LoVo (cell line): Measurements from ENCODE around the gene DDX47.
A peak's percentile ranks its signal among the peaks of the same experiment; 100 is the strongest.

Source experiments
- DNase-seq: peaks from one replicate; pipeline ENCODE4 v3.0.0-alpha.2; 2016; ENCODE audit warnings: low spot score

Gene DDX47

GRCh38 chr12:12813120-12814101, at the start of gene DDX47:
DDX47 (plus strand) TSS chr12:12813346; CDS start chr12:12813368, 22 bp downstream.
- peak; percentile 98 for DNase-seq

- no peak for DNase-seq
Measured at GRCh38 chr12:12764824-12765223, 48.3 kb upstream of the DDX47 start.

GRCh38 chr12:12770262-12770661, 42.9 kb upstream of the DDX47 start:
- DNase-seq = no peak

- no peak for DNase-seq
Measured at GRCh38 chr12:12774791-12775190, 38.4 kb upstream of the DDX47 start.

- peak; percentile 85 for DNase-seq
Measured at GRCh38 chr12:12776261-12776660, 36.9 kb upstream of the DDX47 start.

GRCh38 chr12:12777092-12777491, 36.1 kb upstream of the DDX47 start:
- no peak for DNase-seq

- DNase-seq = no peak
Measured at GRCh38 chr12:12779007-12779406, 34.1 kb upstream of the DDX47 start.

GRCh38 chr12:12779529-12779928, 33.6 kb upstream of the DDX47 start:
- peak; percentile 92 for DNase-seq

- no peak for DNase-seq
Measured at GRCh38 chr12:12784116-12784515, 29.0 kb upstream of the DDX47 start.

GRCh38 chr12:12784911-12785814, 28.0 kb upstream of the DDX47 start, which contains the start of gene APOLD1:
APOLD1 (plus strand) TSS chr12:12785659; CDS start chr12:12785692, 33 bp downstream.
- DNase-seq = no peak

- DNase-seq = no peak
Measured at GRCh38 chr12:12786351-12786705, 26.8 kb upstream of the DDX47 start.

GRCh38 chr12:12786706-12787601, 26.2 kb upstream of the DDX47 start:
- peak; percentile 93 for DNase-seq

- DNase-seq = no peak
Measured at GRCh38 chr12:12788131-12788530, 25.0 kb upstream of the DDX47 start.

GRCh38 chr12:12788675-12789368, 24.3 kb upstream of the DDX47 start:
- peak; percentile 90 for DNase-seq

GRCh38 chr12:12790956-12791355, 22.2 kb upstream of the DDX47 start:
- DNase-seq = no peak

GRCh38 chr12:12791756-12792369, 21.3 kb upstream of the DDX47 start:
- DNase-seq = no peak

- DNase-seq = no peak
Measured at GRCh38 chr12:12792421-12792820, 20.7 kb upstream of the DDX47 start.

- DNase-seq = no peak
Measured at GRCh38 chr12:12794686-12795085, 18.5 kb upstream of the DDX47 start.

- no peak for DNase-seq
Measured at GRCh38 chr12:12796171-12796570, 17.0 kb upstream of the DDX47 start.
